Activated CD8-positive, alpha-beta T cell treated with anti-CD3 and anti-CD28 coated beads for 36 hours (primary cell): ENCODE measurements around the gene ANKRD6. TPM values are rescaled to one million over a fixed set of nuclear protein-coding genes. Genes with fewer than 3 reads are reported as not detected.

Experiments
- ATAC-seq: fragments of 200-7000 bp; cut with Tn5 transposase; one replicate; pipeline ENCODE4 v1.10.0; 2021; ENCODE audit warnings: mild to moderate bottlenecking, moderate library complexity
- CTCF ChIA-PET: fragments of 350-600 bp; sonication (Branson Sonifier 250); formaldehyde crosslinking; loops from one replicate; lab custom pipeline; 2021; ENCODE audit warnings: antibody characterized with exemption; lab: Charles Lee
- POLR2A ChIA-PET: fragments of 350-600 bp; sonication (Branson Sonifier 250); formaldehyde crosslinking; loops from one replicate; lab custom pipeline; 2021; ENCODE audit warnings: antibody characterized with exemption; lab: Charles Lee
- DNase-seq: peaks from one replicate; pipeline ENCODE4 v3.0.0-alpha.2; 2020
- H3K27ac Mint-ChIP-seq: one replicate; pipeline ENCODE4 v1.8.0; 2021; ENCODE audit warnings: mild to moderate bottlenecking, mixed read lengths
- H3K27me3 Mint-ChIP-seq: one replicate; pipeline ENCODE4 v1.8.0; 2021; ENCODE audit warnings: mixed read lengths
- H3K36me3 Mint-ChIP-seq: one replicate; pipeline ENCODE4 v1.8.0; 2021; ENCODE audit warnings: low read depth, mixed read lengths
- H3K4me1 Mint-ChIP-seq: one replicate; pipeline ENCODE4 v1.8.0; 2021; ENCODE audit warnings: low read depth, mixed read lengths
- H3K4me3 Mint-ChIP-seq: one replicate; pipeline ENCODE4 v1.8.0; 2021; ENCODE audit warnings: mild to moderate bottlenecking, moderate library complexity, mixed read lengths
- H3K9me3 Mint-ChIP-seq: one replicate; pipeline ENCODE4 v1.8.0; 2021; ENCODE audit warnings: mixed read lengths
- intact Hi-C: fragments of 100-400 bp; cut with micrococcal nuclease; formaldehyde crosslinking; loops from one replicate; pipeline ENCODE4 v1.10.0; 2022
- total RNA-seq, 2 experiments: library from RNA; stranded (reverse); gene quantifications; one replicate each; pipeline ENCODE4 v1.2.3, GENCODE V29; 2021
- TF ChIP-seq, protein P1 (sequence below): fragments of 200-600 bp; IDR thresholded peaks from one replicate; pipeline ENCODE4 v1.8.0; 2022; ENCODE audit warnings: antibody characterized with exemption, mild to moderate bottlenecking

The ANKRD6 gene
- total RNA-seq, 2 experiments from 2014 or later = 3.5 to 4.9 TPM

DNA sequence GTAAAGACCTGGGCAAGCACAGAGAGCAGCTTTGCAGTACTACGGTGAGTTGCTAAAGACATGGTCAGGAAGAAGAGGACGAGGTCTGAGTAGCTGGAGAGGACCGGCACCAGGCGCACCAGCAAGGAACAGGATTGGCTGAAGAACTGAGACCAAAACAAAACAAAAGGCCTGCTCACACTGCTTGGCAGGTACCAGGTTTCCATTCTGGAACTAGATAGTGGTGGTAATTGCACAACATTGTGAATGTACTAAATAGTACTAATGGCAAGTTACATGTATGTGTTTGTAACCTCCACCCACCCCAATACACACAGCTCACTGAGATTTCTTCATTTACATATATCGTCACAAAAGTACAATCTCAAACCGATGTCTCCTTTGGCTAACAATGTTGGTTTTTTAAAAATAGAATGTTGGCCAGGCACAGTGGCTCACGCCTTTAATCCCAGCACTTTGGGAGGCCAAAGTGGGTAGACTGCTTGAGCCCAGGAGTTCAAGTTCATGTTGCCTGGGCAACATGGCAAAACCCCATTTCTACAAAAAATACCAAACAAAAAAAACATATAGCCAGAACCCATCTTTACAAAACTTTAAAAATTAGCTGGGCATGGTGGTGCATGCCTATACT lies 238.1 kb downstream of the ANKRD6 start:
- no peak for DNase-seq
- H3K4me3 Mint-ChIP-seq = no peak overlapping the region
- intact Hi-C loops = no loop called here
- H3K4me1 Mint-ChIP-seq = no peaks in the 10 kb centered on the region
- H3K27ac Mint-ChIP-seq = no peak overlapping the region
- CTCF ChIA-PET = no interaction called here
- no peaks in the 10 kb centered on the region for H3K27me3 Mint-ChIP-seq
- no peak for ATAC-seq
- POLR2A ChIA-PET = interaction anchor here (0.7 kb wide), 1 partner anchor 49 kb away, joined by 3 read pairs; no protein-coding TSS in a partner anchor
- TF ChIP-seq, protein P1, sequence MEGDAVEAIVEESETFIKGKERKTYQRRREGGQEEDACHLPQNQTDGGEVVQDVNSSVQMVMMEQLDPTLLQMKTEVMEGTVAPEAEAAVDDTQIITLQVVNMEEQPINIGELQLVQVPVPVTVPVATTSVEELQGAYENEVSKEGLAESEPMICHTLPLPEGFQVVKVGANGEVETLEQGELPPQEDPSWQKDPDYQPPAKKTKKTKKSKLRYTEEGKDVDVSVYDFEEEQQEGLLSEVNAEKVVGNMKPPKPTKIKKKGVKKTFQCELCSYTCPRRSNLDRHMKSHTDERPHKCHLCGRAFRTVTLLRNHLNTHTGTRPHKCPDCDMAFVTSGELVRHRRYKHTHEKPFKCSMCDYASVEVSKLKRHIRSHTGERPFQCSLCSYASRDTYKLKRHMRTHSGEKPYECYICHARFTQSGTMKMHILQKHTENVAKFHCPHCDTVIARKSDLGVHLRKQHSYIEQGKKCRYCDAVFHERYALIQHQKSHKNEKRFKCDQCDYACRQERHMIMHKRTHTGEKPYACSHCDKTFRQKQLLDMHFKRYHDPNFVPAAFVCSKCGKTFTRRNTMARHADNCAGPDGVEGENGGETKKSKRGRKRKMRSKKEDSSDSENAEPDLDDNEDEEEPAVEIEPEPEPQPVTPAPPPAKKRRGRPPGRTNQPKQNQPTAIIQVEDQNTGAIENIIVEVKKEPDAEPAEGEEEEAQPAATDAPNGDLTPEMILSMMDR = no peak
- H3K36me3 Mint-ChIP-seq = peaks cover 48% of the 10 kb centered on the region
- no peaks in the 10 kb centered on the region for H3K9me3 Mint-ChIP-seq

DNA sequence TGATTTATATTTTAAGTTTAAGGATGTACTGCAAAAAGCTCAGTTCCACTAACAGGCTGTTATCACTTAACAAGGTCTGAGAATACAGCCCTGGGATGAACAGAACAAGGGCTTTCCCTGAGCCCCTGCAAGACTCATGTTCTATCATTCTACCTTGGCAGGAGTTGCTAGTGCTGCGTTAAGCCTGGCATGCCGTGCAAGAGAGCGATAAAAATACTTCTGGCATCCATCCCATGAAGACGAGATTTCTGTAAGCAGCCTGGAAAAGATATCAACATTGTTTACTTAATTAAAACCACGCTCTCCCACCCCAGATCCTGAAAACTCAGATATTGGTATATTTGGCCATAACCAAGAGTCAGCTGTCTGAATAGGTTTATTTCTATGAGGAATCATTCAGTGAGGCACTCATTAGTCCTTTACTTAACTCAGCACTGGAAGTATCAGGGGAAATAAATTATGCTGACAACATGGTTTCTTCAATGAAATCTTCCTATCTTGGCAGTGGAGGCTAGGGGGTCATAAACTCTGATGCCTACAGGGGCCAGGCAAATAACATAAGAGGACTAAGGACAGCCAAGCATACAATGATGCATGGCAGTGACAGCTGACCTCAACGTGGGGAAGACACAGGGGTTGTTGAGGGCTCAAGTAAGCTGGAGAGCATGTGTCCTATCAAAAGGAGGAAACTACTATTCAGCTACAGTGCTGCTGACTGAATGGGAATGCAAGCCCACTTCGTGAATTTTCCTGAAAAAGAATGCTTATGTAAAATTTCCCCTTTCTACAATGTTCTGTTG lies 243.2 kb downstream of the ANKRD6 start:
- Mint-ChIP-seq H3K4me3 (no peak overlapping the region), H3K27me3 (no peaks in the 10 kb centered on the region), H3K4me1 (no peaks in the 10 kb centered on the region), H3K36me3 (peaks cover 56% of the 10 kb centered on the region), H3K27ac (no peak overlapping the region), H3K9me3 (no peaks in the 10 kb centered on the region)
- ATAC-seq = no peak
- ChIA-PET CTCF (interaction anchor here (0.7 kb wide), 1 partner anchor 40 kb away, joined by 3 read pairs; no protein-coding TSS in a partner anchor), POLR2A (interaction anchor here (0.6 kb wide), 1 partner anchor 18 kb away, joined by 3 read pairs; no protein-coding TSS in a partner anchor)
- intact Hi-C loops = no loop called here
- no peak for DNase-seq
- TF ChIP-seq, protein P1 = no peak

DNA sequence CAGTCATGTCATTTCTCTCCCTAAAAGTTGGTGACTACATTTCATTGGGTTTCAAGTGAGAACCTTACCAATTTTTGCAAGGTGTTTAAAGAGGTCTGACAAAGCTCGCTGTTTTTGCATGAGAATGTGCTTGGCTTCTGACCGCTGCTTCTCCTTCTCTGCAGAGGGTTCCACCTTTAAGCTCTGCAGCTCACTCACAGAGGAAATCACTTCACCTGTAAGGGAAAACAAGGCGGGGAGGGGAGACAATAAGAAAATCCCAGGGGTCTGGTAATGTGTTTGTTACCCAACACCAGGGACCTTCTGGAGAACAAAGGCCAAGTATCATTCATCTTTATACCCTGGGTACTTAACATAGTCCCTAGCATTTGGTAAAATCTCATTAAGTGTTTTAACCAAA lies 245.6 kb downstream of the ANKRD6 start:
- H3K36me3 Mint-ChIP-seq = peaks cover 57% of the 10 kb centered on the region
- CTCF ChIA-PET = no interaction called here
- intact Hi-C loops = no loop called here

DNA sequence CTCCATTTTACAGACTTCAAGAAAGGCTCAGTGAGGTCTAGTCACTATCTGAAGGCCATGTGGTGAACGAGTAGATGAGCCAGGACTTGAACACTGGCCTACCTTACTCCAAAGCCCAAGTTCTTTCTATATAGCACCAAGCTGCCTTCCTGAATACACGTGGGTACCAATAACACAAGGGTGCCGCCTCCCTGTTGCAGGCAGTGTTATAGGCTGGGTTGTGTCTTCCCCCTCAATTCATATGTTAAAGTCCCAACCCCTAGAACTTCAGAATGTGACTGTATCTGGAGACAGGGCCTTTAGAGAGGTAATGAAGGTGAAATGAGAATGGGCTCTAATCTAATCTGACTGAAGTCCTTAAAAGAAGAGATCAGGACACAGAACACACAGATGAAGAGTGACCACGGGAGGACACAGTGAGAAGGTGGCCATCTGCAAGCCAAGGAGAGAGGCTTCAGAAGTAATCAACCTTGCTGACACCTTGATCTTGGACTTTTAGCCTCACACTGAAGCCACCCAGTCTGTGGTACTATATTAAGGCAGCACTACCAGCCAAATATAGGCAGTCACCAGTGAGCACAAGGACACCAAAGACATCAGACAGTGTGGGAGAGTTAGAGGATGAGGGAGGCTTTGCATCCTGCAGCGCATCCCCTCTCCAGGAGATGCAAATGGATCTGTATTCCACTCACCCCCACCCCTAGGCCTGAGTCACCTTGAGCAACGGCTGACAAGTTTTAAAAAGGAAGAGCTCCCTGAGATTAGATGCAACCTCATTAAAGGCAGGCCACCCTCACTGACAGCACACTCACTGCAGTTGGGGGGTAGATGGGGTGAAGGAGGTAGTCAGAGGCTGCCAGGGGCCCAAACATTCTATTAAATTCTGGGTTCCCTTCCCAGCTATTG lies 246.5 kb downstream of the ANKRD6 start:
- no peak overlapping the region for H3K27ac Mint-ChIP-seq
- no peaks in the 10 kb centered on the region for H3K9me3 Mint-ChIP-seq
- no peak overlapping the region for H3K4me3 Mint-ChIP-seq
- intact Hi-C loops = no loop called here
- CTCF ChIA-PET = no interaction called here
- H3K36me3 Mint-ChIP-seq = peaks cover 60% of the 10 kb centered on the region
- H3K4me1 Mint-ChIP-seq = no peaks in the 10 kb centered on the region
- DNase-seq (no peak), ATAC-seq (no peak)
- no peaks in the 10 kb centered on the region for H3K27me3 Mint-ChIP-seq
- TF ChIP-seq, protein P1 = no peak
- POLR2A ChIA-PET = interaction anchor here (1.0 kb wide), 1 partner anchor 92 kb away, joined by 3 read pairs; no protein-coding TSS in a partner anchor

More for the DNA sequence above, 245.6 kb downstream of the ANKRD6 start:
- TF ChIP-seq, protein P1 = no peak
- no peaks in the 10 kb centered on the region for H3K9me3 Mint-ChIP-seq
- DNase-seq (no peak), ATAC-seq (no peak)
- no peak overlapping the region for H3K27ac Mint-ChIP-seq
- no peak overlapping the region for H3K4me3 Mint-ChIP-seq
- H3K27me3 Mint-ChIP-seq = no peaks in the 10 kb centered on the region
- POLR2A ChIA-PET = interaction anchor here (0.6 kb wide), 1 partner anchor 125 kb away, joined by 4 read pairs; no protein-coding TSS in a partner anchor
- H3K4me1 Mint-ChIP-seq = no peaks in the 10 kb centered on the region
